Measurements from ENCODE around the gene MESD.
A peak's percentile ranks its signal among the peaks of the same experiment; 100 is the strongest.

The MESD gene

GRCh38 chr15:80957976-80958375 is 31.6 kb downstream of the MESD start:
- no peak for DNase-seq

- no peak for DNase-seq
Observed at GRCh38 chr15:80957556-80957955, 32.1 kb downstream of the MESD start.

GRCh38 chr15:80955571-80956452 is 33.8 kb downstream of the MESD start:
- DNase-seq, result peak; percentile 88

GRCh38 chr15:80953953-80954778 is 35.5 kb downstream of the MESD start:
- DNase-seq, result no peak

- no peak for DNase-seq
Observed at GRCh38 chr15:80953001-80953952, 36.3 kb downstream of the MESD start.

- no peak for DNase-seq
Observed at GRCh38 chr15:80951941-80952340, 37.7 kb downstream of the MESD start.

GRCh38 chr15:80950291-80951078 is 39.1 kb downstream of the MESD start:
- no peak for DNase-seq

- no peak for DNase-seq
Observed at GRCh38 chr15:80949756-80950155, 39.9 kb downstream of the MESD start.

- no peak for DNase-seq
Observed at GRCh38 chr15:80948651-80949292, 40.8 kb downstream of the MESD start.

- DNase-seq, result no peak
Observed at GRCh38 chr15:80946576-80946975, 43.0 kb downstream of the MESD start.

- DNase-seq, result no peak
Observed at GRCh38 chr15:80945605-80946004, 44.0 kb downstream of the MESD start.

GRCh38 chr15:80944818-80945217 is 44.8 kb downstream of the MESD start:
- no peak for DNase-seq

- no peak for DNase-seq
Observed at GRCh38 chr15:80942746-80943565, 46.7 kb downstream of the MESD start.

GRCh38 chr15:80942266-80942665 is 47.4 kb downstream of the MESD start:
- no peak for DNase-seq

GRCh38 chr15:80940851-80941250 is 48.8 kb downstream of the MESD start:
- DNase-seq, result no peak

- DNase-seq, result no peak
Observed at GRCh38 chr15:80940331-80940730, 49.3 kb downstream of the MESD start.

GRCh38 chr15:80939216-80939615 is 50.4 kb downstream of the MESD start:
- no peak for DNase-seq

GRCh38 chr15:80937718-80938117 is 51.9 kb downstream of the MESD start:
- no peak for DNase-seq

GRCh38 chr15:80936288-80937078 is 53.1 kb downstream of the MESD start:
- no peak for DNase-seq

Measured in fibroblast of skin of abdomen (primary cell).